Panc1 (cell line): ENCODE data around the gene VSTM2L. TPM values are rescaled to one million over a fixed set of nuclear protein-coding genes. Genes with fewer than 3 reads are reported as not detected.

Experiments
- ATAC-seq: fragments of 200-7000 bp; cut with Tn5 transposase; 2 replicates; pipeline ENCODE4 v1.9.1; 2020; ENCODE audit warnings: mild to moderate bottlenecking, moderate library complexity
- BruUV-seq: library from RNA; stranded (reverse); fragments of 400-500 nt; replicated peaks from 2 replicates; lab custom pipeline; 2021; lab: Mats Ljungman, UMichigan
- CTCF ChIA-PET: fragments of 300-600 bp; sonication (Branson Sonifier 250); formaldehyde crosslinking; loops from one replicate; lab custom pipeline; 2022; ENCODE audit warnings: antibody characterized with exemption; lab: Charles Lee
- POLR2A ChIA-PET: fragments of 300-600 bp; sonication (Branson Sonifier 250); formaldehyde crosslinking; loops from one replicate; lab custom pipeline; 2022; ENCODE audit warnings: antibody characterized with exemption; lab: Charles Lee
- DNase-seq: peaks from one replicate; pipeline ENCODE4 v3.0.0-alpha.2; 2010; ENCODE audit warnings: low read depth, low spot score
- H3K27ac ChIP-seq: 2 replicates; pipeline ENCODE4 v1.5.1; 2011; ENCODE audit warnings: mild to moderate bottlenecking, low read length, inconsistent platforms
- H3K27me3 ChIP-seq: fragments of 200-500 bp; sonication (Bioruptor generic); 2 replicates; pipeline ENCODE4 v1.6.0; 2014; ENCODE audit warnings: low read length, inconsistent platforms; ENCODE audit not compliant: control insufficient read depth, insufficient read depth
- H3K36me3 ChIP-seq: fragments of 200-500 bp; sonication (Bioruptor generic); 2 replicates; pipeline ENCODE4 v1.5.1; 2014; ENCODE audit warnings: inconsistent platforms, mild to moderate bottlenecking, low read length, moderate library complexity; ENCODE audit not compliant: control insufficient read depth, insufficient read depth
- H3K4me1 ChIP-seq: 2 replicates; pipeline ENCODE4 v1.5.1; 2011; ENCODE audit warnings: inconsistent platforms, mild to moderate bottlenecking, low read length, moderate library complexity; ENCODE audit not compliant: control insufficient read depth, insufficient read depth
- H3K4me3 ChIP-seq, 2 experiments: 2 replicates each; pipeline ENCODE4 v1.5.1; 2011 to 2012; ENCODE audit warnings: low read depth in 2 of 2, low read length in 2 of 2, mild to moderate bottlenecking in 2 of 2, inconsistent platforms in 1 of 2, moderate library complexity in 1 of 2
- H3K9me3 ChIP-seq: fragments of 200-500 bp; sonication (Bioruptor generic); 2 replicates; pipeline ENCODE4 v1.5.1; 2014; ENCODE audit warnings: low read depth, mild to moderate bottlenecking, inconsistent platforms, low read length, moderate library complexity; ENCODE audit not compliant: control insufficient read depth, insufficient read depth
- POLR2AphosphoS5 ChIP-seq: IDR thresholded peaks from 2 replicates; pipeline ENCODE4 v1.6.1; 2012; ENCODE audit warnings: mild to moderate bottlenecking, low read depth, low read length, moderate library complexity
- SIN3A ChIP-seq: IDR thresholded peaks from 2 replicates; pipeline ENCODE4 v1.6.1; 2012; ENCODE audit warnings: low read depth, mild to moderate bottlenecking, low read length, moderate library complexity, borderline replicate concordance; ENCODE audit not compliant: insufficient read depth
- TCF7L2 ChIP-seq: IDR thresholded peaks from 2 replicates; pipeline ENCODE4 v1.6.1; 2011; ENCODE audit warnings: mild to moderate bottlenecking, low read depth, low read length, inconsistent platforms
- in situ Hi-C: cut with HindIII; loops from 2 replicates; pipeline ENCODE4 v1.10.0; 2016; ENCODE audit warnings: low sequenced_read_pairs, low pct_unique_long_range_greater_than_20kb
- intact Hi-C: fragments of 100-400 bp; cut with micrococcal nuclease; formaldehyde crosslinking; loops from one replicate; pipeline ENCODE4 v1.10.0; 2022; ENCODE audit not compliant: unreplicated experiment
- total RNA-seq: library from RNA; stranded (reverse); gene quantifications from one replicate; pipeline ENCODE4 v1.2.1, GENCODE V29; 2021; ENCODE audit not compliant: unreplicated experiment
- TF ChIP-seq, protein P1 (sequence below): fragments of 450-650 bp; IDR thresholded peaks from 2 replicates; pipeline ENCODE4 v1.5.1; 2017; ENCODE audit warnings: mild to moderate bottlenecking
- TF ChIP-seq, protein P2 (sequence below), 2 experiments: IDR thresholded peaks; 2 replicates each; pipeline ENCODE4 v1.6.1; 2011 to 2012; ENCODE audit warnings: low read depth in 2 of 2, control low read depth in 1 of 2, low read length in 1 of 2, mild to moderate bottlenecking in 1 of 2, moderate library complexity in 1 of 2; ENCODE audit not compliant: insufficient read depth in 1 of 2

Gene VSTM2L
- total RNA-seq, 1 experiment from 2014 or later = 16.0 TPM

DNA sequence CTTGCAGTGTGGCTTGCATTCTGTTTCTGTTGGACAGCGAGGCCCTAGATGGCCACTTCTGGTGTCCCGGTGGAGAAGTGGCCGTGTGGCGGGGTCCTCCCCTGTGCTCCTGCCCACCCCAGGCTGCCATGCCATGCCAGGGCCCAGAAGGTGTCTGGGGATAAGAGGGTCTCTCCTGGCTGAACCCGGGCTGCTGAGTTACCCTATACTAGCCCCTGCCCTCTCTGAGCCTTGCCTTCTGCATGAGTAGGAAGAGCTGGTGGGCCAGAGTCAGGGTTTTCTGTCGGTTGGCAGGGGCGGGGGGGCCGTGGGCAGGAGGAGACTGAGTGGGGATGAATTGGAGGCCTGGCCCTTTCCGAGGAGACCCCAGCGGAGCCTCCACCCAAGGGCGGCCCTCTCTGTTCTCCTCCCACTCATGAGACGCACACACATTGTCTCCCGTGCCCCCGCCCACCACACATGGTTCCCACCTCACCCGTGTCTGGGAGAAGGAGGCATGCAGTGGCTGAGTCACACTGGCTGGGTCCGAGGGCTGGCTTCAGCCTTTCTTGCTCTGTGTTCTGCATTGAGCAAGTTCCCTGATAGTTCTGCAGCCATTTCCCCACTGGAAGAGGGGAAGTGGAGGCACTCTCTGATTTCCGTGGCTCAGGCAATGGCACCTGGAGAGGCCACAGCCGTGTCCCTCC, 24.6 kb downstream of the VSTM2L start:
- Histone ChIP-seq H3K9me3 (no peaks in the 10 kb centered on the region), H3K27ac (no peak overlapping the region), H3K36me3 (no peaks in the 10 kb centered on the region), H3K27me3 (no peaks in the 10 kb centered on the region), H3K4me1 (no peaks in the 10 kb centered on the region), H3K4me3 (no peak overlapping the region)
- DNase-seq = no peak
- no TSS peak for BruUV-seq
- CTCF ChIA-PET = no interaction called here
- TF ChIP-seq POLR2AphosphoS5 = no peak
- ATAC-seq = no peak
- in situ Hi-C loops (no loop called here), intact Hi-C loops (no loop called here)
- POLR2A ChIA-PET = no interaction called here

DNA sequence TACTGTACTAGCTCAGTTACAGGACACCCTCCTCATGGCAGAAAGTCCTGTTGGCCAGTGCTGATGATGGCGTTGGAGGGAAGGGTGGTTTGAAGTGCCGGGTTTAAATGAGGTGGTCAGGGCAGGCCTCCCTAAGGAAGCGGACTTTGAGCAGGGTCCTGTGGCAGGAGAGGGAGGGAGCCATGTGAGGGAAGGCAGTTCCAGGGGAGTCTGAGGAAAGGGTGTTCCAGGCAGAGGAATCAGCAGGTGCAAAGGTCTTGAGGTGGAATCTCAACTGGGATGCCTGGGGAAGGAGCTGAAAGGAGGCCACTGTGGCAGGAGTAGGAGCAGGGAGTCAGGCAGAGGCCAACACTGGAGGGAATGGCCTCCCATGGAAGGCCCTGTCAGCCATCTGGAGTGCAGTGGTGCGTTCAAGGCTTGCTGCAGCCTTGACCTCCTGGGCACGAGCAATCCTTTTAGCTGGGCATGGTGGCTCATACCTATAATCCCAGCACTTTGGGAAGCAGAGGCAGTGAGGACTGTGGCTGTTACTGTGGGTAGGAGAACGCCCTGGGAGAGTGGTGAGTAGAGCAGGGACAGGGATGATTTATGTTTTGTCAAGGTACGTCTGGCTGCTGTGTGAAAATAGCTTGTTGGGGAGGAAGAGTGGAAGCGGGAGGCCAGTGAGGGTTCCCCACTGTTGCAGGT, 26.2 kb downstream of the VSTM2L start:
- Histone ChIP-seq H3K4me1 (no peaks in the 10 kb centered on the region), H3K27ac (no peak overlapping the region), H3K4me3 (no peak overlapping the region), H3K36me3 (no peaks in the 10 kb centered on the region), H3K27me3 (no peaks in the 10 kb centered on the region), H3K9me3 (no peaks in the 10 kb centered on the region)
- in situ Hi-C loops = no loop called here
- TF ChIP-seq POLR2AphosphoS5 = no peak
- ATAC-seq = no peak
- CTCF ChIA-PET = no interaction called here
- POLR2A ChIA-PET = no interaction called here
- no TSS peak for BruUV-seq
- intact Hi-C loops = no loop called here
- DNase-seq = no peak

DNA sequence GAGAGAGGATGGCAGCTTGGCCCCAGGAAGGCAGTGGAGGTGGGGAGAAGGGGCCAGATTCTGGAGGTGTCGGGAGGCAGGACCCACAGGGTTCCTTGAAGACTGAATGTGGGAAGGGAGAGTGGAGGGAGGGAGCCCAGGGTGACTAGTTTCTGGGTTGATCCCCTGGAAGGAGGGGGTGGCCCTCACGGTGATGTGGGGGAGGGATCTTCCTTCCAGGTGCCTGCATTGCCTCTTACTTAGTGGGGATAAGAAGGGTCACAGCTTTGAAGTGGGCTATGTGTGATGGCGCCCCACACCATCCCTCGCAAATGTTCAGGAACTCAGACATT, 26.7 kb downstream of the VSTM2L start:
- Histone ChIP-seq H3K27me3 (no peaks in the 10 kb centered on the region), H3K4me1 (no peaks in the 10 kb centered on the region), H3K36me3 (no peaks in the 10 kb centered on the region), H3K4me3 (no peak overlapping the region), H3K27ac (no peak overlapping the region), H3K9me3 (no peaks in the 10 kb centered on the region)
- POLR2A ChIA-PET = no interaction called here
- TF ChIP-seq, protein P1, sequence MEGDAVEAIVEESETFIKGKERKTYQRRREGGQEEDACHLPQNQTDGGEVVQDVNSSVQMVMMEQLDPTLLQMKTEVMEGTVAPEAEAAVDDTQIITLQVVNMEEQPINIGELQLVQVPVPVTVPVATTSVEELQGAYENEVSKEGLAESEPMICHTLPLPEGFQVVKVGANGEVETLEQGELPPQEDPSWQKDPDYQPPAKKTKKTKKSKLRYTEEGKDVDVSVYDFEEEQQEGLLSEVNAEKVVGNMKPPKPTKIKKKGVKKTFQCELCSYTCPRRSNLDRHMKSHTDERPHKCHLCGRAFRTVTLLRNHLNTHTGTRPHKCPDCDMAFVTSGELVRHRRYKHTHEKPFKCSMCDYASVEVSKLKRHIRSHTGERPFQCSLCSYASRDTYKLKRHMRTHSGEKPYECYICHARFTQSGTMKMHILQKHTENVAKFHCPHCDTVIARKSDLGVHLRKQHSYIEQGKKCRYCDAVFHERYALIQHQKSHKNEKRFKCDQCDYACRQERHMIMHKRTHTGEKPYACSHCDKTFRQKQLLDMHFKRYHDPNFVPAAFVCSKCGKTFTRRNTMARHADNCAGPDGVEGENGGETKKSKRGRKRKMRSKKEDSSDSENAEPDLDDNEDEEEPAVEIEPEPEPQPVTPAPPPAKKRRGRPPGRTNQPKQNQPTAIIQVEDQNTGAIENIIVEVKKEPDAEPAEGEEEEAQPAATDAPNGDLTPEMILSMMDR = no peak
- TF ChIP-seq POLR2AphosphoS5 (no peak), SIN3A (no peak), TCF7L2 (no peak)
- TF ChIP-seq, protein P2, sequence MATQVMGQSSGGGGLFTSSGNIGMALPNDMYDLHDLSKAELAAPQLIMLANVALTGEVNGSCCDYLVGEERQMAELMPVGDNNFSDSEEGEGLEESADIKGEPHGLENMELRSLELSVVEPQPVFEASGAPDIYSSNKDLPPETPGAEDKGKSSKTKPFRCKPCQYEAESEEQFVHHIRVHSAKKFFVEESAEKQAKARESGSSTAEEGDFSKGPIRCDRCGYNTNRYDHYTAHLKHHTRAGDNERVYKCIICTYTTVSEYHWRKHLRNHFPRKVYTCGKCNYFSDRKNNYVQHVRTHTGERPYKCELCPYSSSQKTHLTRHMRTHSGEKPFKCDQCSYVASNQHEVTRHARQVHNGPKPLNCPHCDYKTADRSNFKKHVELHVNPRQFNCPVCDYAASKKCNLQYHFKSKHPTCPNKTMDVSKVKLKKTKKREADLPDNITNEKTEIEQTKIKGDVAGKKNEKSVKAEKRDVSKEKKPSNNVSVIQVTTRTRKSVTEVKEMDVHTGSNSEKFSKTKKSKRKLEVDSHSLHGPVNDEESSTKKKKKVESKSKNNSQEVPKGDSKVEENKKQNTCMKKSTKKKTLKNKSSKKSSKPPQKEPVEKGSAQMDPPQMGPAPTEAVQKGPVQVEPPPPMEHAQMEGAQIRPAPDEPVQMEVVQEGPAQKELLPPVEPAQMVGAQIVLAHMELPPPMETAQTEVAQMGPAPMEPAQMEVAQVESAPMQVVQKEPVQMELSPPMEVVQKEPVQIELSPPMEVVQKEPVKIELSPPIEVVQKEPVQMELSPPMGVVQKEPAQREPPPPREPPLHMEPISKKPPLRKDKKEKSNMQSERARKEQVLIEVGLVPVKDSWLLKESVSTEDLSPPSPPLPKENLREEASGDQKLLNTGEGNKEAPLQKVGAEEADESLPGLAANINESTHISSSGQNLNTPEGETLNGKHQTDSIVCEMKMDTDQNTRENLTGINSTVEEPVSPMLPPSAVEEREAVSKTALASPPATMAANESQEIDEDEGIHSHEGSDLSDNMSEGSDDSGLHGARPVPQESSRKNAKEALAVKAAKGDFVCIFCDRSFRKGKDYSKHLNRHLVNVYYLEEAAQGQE (IDR thresholded peaks at IDR 0.05; ENCODE audit: insufficient read depth in 1 of 2, low read depth in 2 of 2, low read length in 1 of 2) = no peak
- no TSS peak for BruUV-seq
- intact Hi-C loops = no loop called here
- no peak for ATAC-seq
- no peak for DNase-seq
- in situ Hi-C loops = no loop called here
- CTCF ChIA-PET = no interaction called here
